Measurements from ENCODE around the gene MSMP.

- TF ChIP-seq EZH2phosphoT487 (IDR thresholded peaks at IDR 0.05; ENCODE audit: unreplicated experiment) = no peak
- no peak for TF ChIP-seq POLR2AphosphoS5 (IDR thresholded peaks at IDR 0.05; ENCODE audit: low read depth)
- no peak for TF ChIP-seq REST (IDR thresholded peaks at IDR 0.05; ENCODE audit: unreplicated experiment)
- no peak for TF ChIP-seq CTCF (conservative IDR thresholded peaks at IDR 0.05; ENCODE audit: low read depth in 2 of 2)
- no peak for TF ChIP-seq EZH2 (IDR thresholded peaks at IDR 0.05; ENCODE audit: low read depth, unreplicated experiment)
- no peak for TF ChIP-seq JUNB (IDR thresholded peaks at IDR 0.05; ENCODE audit: unreplicated experiment)
- TF ChIP-seq CREB1 (CRISPR knock-in tag; IDR thresholded peaks at IDR 0.05; ENCODE audit: low read depth) = no peak
- TF ChIP-seq STAT1 (IDR thresholded peaks at IDR 0.05; ENCODE audit: unreplicated experiment) = no peak
- TF ChIP-seq ETS1 (IDR thresholded peaks at IDR 0.05) = no peak
- no peak for TF ChIP-seq NANOG (IDR thresholded peaks at IDR 0.05; ENCODE audit: borderline replicate concordance)
- no peak for TF ChIP-seq ZNF114 (CRISPR knock-in tag; IDR thresholded peaks at IDR 0.05)
- TF ChIP-seq ZNF331 (CRISPR knock-in tag; IDR thresholded peaks at IDR 0.05; ENCODE audit: low read depth) = no peak
- no peak for TF ChIP-seq ZNF462 (CRISPR knock-in tag; IDR thresholded peaks at IDR 0.05)
These were observed 35.5 kb upstream of the MSMP start for GRCh38 chr9:35789541-35789940.

Data from GM23338 (cell line).